Body of pancreas (tissue), 4 donors: ENCODE measurements around the gene FAM228A.

ENCODE experiments used
- POLR2A ChIP-seq, 3 donors: fragments of 450-650 bp; IDR thresholded peaks; one replicate each; pipeline ENCODE4 v1.6.1; 2016; ENCODE audit warnings: antibody characterized with exemption in 3 of 3, mild to moderate bottlenecking in 2 of 3
- TF ChIP-seq, protein P1 (sequence below), 7 experiments: fragments of 450-650 bp in 4 of 7; fragments of 200-600 bp in 3 of 7; sonication (generic) in 3 of 7; IDR thresholded peaks; one replicate each; pipeline ENCODE4 v1.5.1; 2016 to 2019; ENCODE audit warnings: antibody characterized with exemption in 7 of 7

DNA sequence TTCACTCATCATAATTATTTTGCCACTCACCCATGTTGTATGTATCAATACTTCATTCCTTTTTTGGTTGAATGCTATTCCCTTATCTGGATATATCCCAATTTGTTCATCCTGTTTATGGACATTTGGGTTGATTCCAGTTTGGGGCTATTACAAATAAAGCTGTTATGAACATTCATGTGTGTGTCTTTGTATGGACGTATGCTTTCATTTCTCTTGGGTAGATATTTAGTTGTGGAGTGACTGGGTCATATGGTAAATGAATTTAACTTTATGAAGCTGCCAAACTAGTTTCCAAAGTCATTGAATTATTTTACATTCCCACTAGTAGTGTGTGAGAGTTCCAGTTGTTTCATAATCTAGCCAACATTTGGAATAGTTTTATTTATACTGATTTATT, 48.9 kb upstream of the FAM228A start:
- TF ChIP-seq, protein P1, sequence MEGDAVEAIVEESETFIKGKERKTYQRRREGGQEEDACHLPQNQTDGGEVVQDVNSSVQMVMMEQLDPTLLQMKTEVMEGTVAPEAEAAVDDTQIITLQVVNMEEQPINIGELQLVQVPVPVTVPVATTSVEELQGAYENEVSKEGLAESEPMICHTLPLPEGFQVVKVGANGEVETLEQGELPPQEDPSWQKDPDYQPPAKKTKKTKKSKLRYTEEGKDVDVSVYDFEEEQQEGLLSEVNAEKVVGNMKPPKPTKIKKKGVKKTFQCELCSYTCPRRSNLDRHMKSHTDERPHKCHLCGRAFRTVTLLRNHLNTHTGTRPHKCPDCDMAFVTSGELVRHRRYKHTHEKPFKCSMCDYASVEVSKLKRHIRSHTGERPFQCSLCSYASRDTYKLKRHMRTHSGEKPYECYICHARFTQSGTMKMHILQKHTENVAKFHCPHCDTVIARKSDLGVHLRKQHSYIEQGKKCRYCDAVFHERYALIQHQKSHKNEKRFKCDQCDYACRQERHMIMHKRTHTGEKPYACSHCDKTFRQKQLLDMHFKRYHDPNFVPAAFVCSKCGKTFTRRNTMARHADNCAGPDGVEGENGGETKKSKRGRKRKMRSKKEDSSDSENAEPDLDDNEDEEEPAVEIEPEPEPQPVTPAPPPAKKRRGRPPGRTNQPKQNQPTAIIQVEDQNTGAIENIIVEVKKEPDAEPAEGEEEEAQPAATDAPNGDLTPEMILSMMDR (IDR thresholded peaks at IDR 0.05), result no peak
- TF ChIP-seq POLR2A (IDR thresholded peaks at IDR 0.05), result no peak
